A673 (cell line): Measurements from ENCODE around the gene APOOL. TPM values are rescaled to one million over a fixed set of nuclear protein-coding genes. Genes with fewer than 3 reads are reported as not detected.

Experiments used
- BruUV-seq: library from RNA; stranded (reverse); fragments of 400-500 nt; replicated peaks from 2 replicates; lab custom pipeline; 2021; lab: Mats Ljungman, UMichigan
- CTCF ChIA-PET: fragments of 300-600 bp; sonication (Branson Sonifier 250); formaldehyde crosslinking; loops from one replicate; lab custom pipeline; 2022; ENCODE audit warnings: antibody characterized with exemption; lab: Charles Lee
- POLR2A ChIA-PET: fragments of 300-600 bp; sonication (Branson Sonifier 250); formaldehyde crosslinking; loops from one replicate; lab custom pipeline; 2022; ENCODE audit warnings: antibody characterized with exemption; ENCODE audit not compliant: low non-redundant PET; lab: Charles Lee
- DNase-seq: peaks from one replicate; pipeline ENCODE4 v3.0.0-alpha.2; 2015; ENCODE audit warnings: low spot score
- H3K27ac ChIP-seq: fragments of 200-600 bp; sonication (generic); 2 replicates; pipeline ENCODE4 v1.5.1; 2016; ENCODE audit warnings: mixed run types, low read depth, mild to moderate bottlenecking, mixed read lengths, antibody characterized with exemption, low read length; ENCODE audit not compliant: poor library complexity, severe bottlenecking
- H3K27me3 ChIP-seq: fragments of 200-600 bp; sonication (generic); replicated peaks from 2 replicates; pipeline ENCODE4 v1.6.1; 2017; ENCODE audit warnings: mixed run types, low read depth, mild to moderate bottlenecking, mixed read lengths, antibody characterized with exemption, low read length; ENCODE audit not compliant: insufficient read depth, poor library complexity
- H3K36me3 ChIP-seq: fragments of 200-600 bp; sonication (generic); 2 replicates; pipeline ENCODE4 v1.6.1; 2016; ENCODE audit warnings: mixed run types, mild to moderate bottlenecking, mixed read lengths, antibody characterized with exemption, low read length; ENCODE audit not compliant: insufficient read depth, poor library complexity, severe bottlenecking
- H3K4me1 ChIP-seq: fragments of 200-600 bp; sonication (generic); 2 replicates; pipeline ENCODE4 v1.6.1; 2017; ENCODE audit warnings: mixed run types, mild to moderate bottlenecking, mixed read lengths, antibody characterized with exemption, low read length; ENCODE audit not compliant: insufficient read depth, poor library complexity, severe bottlenecking
- H3K4me3 ChIP-seq: fragments of 200-600 bp; sonication (generic); 2 replicates; pipeline ENCODE4 v1.5.1; 2016; ENCODE audit warnings: low read depth, mixed run types, mild to moderate bottlenecking, mixed read lengths, low read length; ENCODE audit not compliant: poor library complexity, severe bottlenecking
- H3K9me3 ChIP-seq: fragments of 200-600 bp; sonication (generic); 2 replicates; pipeline ENCODE4 v1.6.1; 2016; ENCODE audit warnings: mixed run types, low read depth, mild to moderate bottlenecking, mixed read lengths, antibody characterized with exemption, low read length; ENCODE audit not compliant: poor library complexity, severe bottlenecking
- CTCF ChIP-seq: fragments of 300-800, 200-600 bp; sonication (generic); conservative IDR thresholded peaks from 2 replicates; pipeline ENCODE4 v1.5.1; 2017; ENCODE audit warnings: low read depth, mild to moderate bottlenecking, antibody characterized with exemption, low read length, moderate library complexity, mixed read lengths
- EZH2 ChIP-seq: fragments of 200-600 bp; sonication (generic); IDR thresholded peaks from 2 replicates; pipeline ENCODE4 v1.6.1; 2017; ENCODE audit warnings: borderline replicate concordance, low read depth, mild to moderate bottlenecking, mixed read lengths, antibody characterized with exemption, low read length; ENCODE audit not compliant: poor library complexity, severe bottlenecking
- intact Hi-C: fragments of 100-400 bp; cut with micrococcal nuclease; formaldehyde crosslinking; loops from one replicate; pipeline ENCODE4 v1.10.0; 2022; ENCODE audit not compliant: unreplicated experiment
- total RNA-seq: library from RNA; stranded (reverse); gene quantifications from 2 replicates; pipeline ENCODE4 v1.2.3, GENCODE V29; 2021

Gene APOOL
- total RNA-seq, 1 experiment from 2014 or later: 22.6 TPM

GRCh38 chrX:85037114-85037513 is 33.4 kb downstream of the APOOL start:
- BruUV-seq: no TSS peak

GRCh38 chrX:85051627-85052026 is 48.0 kb downstream of the APOOL start:
- Histone ChIP-seq H3K4me1 (no peaks in the 10 kb centered on the region), H3K27me3 (no peaks in the 10 kb centered on the region), H3K27ac (no peak overlapping the region), H3K4me3 (no peak overlapping the region), H3K9me3 (no peaks in the 10 kb centered on the region), H3K36me3 (no peaks in the 10 kb centered on the region)
- DNase-seq: no peak
- POLR2A ChIA-PET: no interaction called here
- CTCF ChIA-PET: no interaction called here
- intact Hi-C loops: no loop called here
- no TSS peak for BruUV-seq
- no peak for TF ChIP-seq CTCF
- TF ChIP-seq EZH2: no peak

More at GRCh38 chrX:85037114-85037513, 33.4 kb downstream of the APOOL start:
- TF ChIP-seq EZH2 (no peak), CTCF (no peak)
- no peaks in the 10 kb centered on the region for H3K36me3 ChIP-seq
- ChIA-PET CTCF (no interaction called here), POLR2A (no interaction called here)
- no peaks in the 10 kb centered on the region for H3K9me3 ChIP-seq
- H3K27ac ChIP-seq: no peak overlapping the region
- no peak overlapping the region for H3K4me3 ChIP-seq
- H3K4me1 ChIP-seq: no peaks in the 10 kb centered on the region
- intact Hi-C loops: no loop called here
- DNase-seq: no peak
- H3K27me3 ChIP-seq: no peaks in the 10 kb centered on the region

GRCh38 chrX:85052205-85052604 is 48.5 kb downstream of the APOOL start:
- H3K4me1 ChIP-seq: no peaks in the 10 kb centered on the region
- POLR2A ChIA-PET: no interaction called here
- intact Hi-C loops: no loop called here
- CTCF ChIA-PET: no interaction called here
- H3K27ac ChIP-seq: no peak overlapping the region
- DNase-seq: no peak
- H3K36me3 ChIP-seq: no peaks in the 10 kb centered on the region
- no TSS peak for BruUV-seq
- H3K27me3 ChIP-seq: no peaks in the 10 kb centered on the region
- TF ChIP-seq CTCF: no peak
- no peak for TF ChIP-seq EZH2
- H3K4me3 ChIP-seq: no peak overlapping the region
- H3K9me3 ChIP-seq: no peaks in the 10 kb centered on the region
